ENCODE results near the gene ATPAF1. TPM values are rescaled to one million over a fixed set of nuclear protein-coding genes. Genes with fewer than 3 reads are reported as not detected.

Gene ATPAF1
- total and polyA plus RNA-seq, 2 donors from 2014 or later, result 36.4 to 127 TPM

DNA sequence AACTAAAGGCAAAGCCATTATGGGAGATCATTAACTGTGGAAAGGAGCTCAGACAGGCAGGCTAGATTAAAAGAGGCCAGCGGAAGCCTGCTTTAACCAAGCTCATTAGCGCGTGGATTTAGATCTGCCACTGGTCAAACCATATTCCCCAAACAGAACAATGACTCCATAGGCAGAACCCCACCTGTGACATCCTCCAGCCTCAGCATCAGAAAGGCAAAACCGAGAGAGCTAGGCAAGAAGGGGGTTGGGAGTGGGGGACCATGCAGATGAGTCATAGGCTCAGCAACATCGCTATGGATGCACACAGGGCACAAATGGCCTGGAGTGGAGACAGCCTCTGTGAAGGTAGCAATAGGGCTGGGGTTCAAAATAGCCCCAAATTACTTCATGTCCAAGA lies 84.7 kb downstream of the ATPAF1 start:
- Histone ChIP-seq H3K9me3 (ENCODE audit: control insufficient read depth in 2 of 3, insufficient read depth in 1 of 3, low read length in 3 of 3) (no peaks in the 10 kb centered on the region), H3K4me1 (ENCODE audit: control insufficient read depth in 2 of 3, insufficient read depth in 2 of 3, low read depth in 1 of 3, low read length in 3 of 3) (no peaks in the 10 kb centered on the region), H3K4me3 (ENCODE audit: low read length in 3 of 3) (no peak overlapping the region), H3K9ac (ENCODE audit: low read length in 3 of 3) (no peak overlapping the region), H3K36me3 (ENCODE audit: control insufficient read depth in 2 of 3, insufficient read depth in 3 of 3, low read length in 3 of 3) (peaks cover 0 to 36% (median 23%) of the 10 kb centered on the region in 3 donors), H3K27me3 (ENCODE audit: control insufficient read depth, insufficient read depth, low read length) (no peaks in the 10 kb centered on the region), H3K27ac (ENCODE audit: low read depth in 2 of 2, low read length in 2 of 2) (no peak overlapping the region)
- no peak for DNase-seq
- FAIRE-seq, result no peak
- TF ChIP-seq, protein P1, sequence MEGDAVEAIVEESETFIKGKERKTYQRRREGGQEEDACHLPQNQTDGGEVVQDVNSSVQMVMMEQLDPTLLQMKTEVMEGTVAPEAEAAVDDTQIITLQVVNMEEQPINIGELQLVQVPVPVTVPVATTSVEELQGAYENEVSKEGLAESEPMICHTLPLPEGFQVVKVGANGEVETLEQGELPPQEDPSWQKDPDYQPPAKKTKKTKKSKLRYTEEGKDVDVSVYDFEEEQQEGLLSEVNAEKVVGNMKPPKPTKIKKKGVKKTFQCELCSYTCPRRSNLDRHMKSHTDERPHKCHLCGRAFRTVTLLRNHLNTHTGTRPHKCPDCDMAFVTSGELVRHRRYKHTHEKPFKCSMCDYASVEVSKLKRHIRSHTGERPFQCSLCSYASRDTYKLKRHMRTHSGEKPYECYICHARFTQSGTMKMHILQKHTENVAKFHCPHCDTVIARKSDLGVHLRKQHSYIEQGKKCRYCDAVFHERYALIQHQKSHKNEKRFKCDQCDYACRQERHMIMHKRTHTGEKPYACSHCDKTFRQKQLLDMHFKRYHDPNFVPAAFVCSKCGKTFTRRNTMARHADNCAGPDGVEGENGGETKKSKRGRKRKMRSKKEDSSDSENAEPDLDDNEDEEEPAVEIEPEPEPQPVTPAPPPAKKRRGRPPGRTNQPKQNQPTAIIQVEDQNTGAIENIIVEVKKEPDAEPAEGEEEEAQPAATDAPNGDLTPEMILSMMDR (IDR thresholded peaks at IDR 0.05; ENCODE audit: borderline replicate concordance, extremely low read depth, insufficient read depth), result no peak
- intact Hi-C loops (cut with DNase I), result no loop called here

DNA sequence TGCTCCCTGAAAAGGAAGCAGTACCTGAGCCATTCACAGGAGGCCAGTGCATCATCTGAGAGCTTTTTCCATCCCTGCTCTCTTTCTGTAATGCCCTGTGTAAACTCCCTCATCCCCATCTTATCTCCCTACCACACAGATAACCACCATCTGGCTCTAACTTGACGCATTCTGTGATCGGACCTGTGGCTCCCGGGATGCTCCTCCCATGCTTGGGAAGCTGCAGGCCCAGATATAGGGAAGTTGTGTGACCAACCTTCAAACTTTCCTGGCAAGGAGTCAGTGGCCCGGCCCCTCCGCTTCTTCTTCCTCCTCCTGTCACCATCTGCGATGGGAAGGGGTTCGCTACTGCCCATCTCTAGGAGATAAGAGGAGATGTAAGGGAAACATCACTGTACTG lies 85.2 kb downstream of the ATPAF1 start:
- DNase-seq (no peak), FAIRE-seq (no peak)
- H3K36me3 ChIP-seq (ENCODE audit: control insufficient read depth in 2 of 3, insufficient read depth in 3 of 3, low read length in 3 of 3), result peaks cover 0 to 36% (median 23%) of the 10 kb centered on the region in 3 donors
- no peak overlapping the region for H3K9ac ChIP-seq (ENCODE audit: low read length in 3 of 3)
- no peak overlapping the region for H3K27ac ChIP-seq (ENCODE audit: low read depth in 2 of 2, low read length in 2 of 2)
- no peaks in the 10 kb centered on the region for H3K27me3 ChIP-seq (ENCODE audit: control insufficient read depth, insufficient read depth, low read length)
- TF ChIP-seq, protein P1 (IDR thresholded peaks at IDR 0.05; ENCODE audit: borderline replicate concordance, extremely low read depth, insufficient read depth), result no peak
- no peaks in the 10 kb centered on the region for H3K4me1 ChIP-seq (ENCODE audit: control insufficient read depth in 2 of 3, insufficient read depth in 2 of 3, low read depth in 1 of 3, low read length in 3 of 3)
- no peaks in the 10 kb centered on the region for H3K9me3 ChIP-seq (ENCODE audit: control insufficient read depth in 2 of 3, insufficient read depth in 1 of 3, low read length in 3 of 3)
- intact Hi-C loops (cut with DNase I), result no loop called here
- H3K4me3 ChIP-seq (ENCODE audit: low read length in 3 of 3), result no peak overlapping the region

Other genes with a start within 250 kb of the ATPAF1 start
- not detected for gene DMBX1, start 178.5 kb downstream of the ATPAF1 start, total RNA-seq
- not detected for gene DMBX1, start 178.5 kb downstream of the ATPAF1 start, polyA plus RNA-seq (ENCODE audit: insufficient read depth, low read depth, low replicate concordance)
- not detected for gene KNCN, start 116.7 kb downstream of the ATPAF1 start, total RNA-seq
- not detected for gene KNCN, start 116.7 kb downstream of the ATPAF1 start, polyA plus RNA-seq (ENCODE audit: insufficient read depth, low read depth, low replicate concordance)
- gene MKNK1, start 64.1 kb downstream of the ATPAF1 start, total RNA-seq, result 49.7 TPM
- 17.5 TPM for gene MKNK1, start 64.1 kb downstream of the ATPAF1 start, polyA plus RNA-seq (ENCODE audit: insufficient read depth, low read depth, low replicate concordance)
- 14.9 TPM for gene MOB3C, start 51.6 kb downstream of the ATPAF1 start, total RNA-seq
- gene MOB3C, start 51.6 kb downstream of the ATPAF1 start, polyA plus RNA-seq (ENCODE audit: insufficient read depth, low read depth, low replicate concordance), result 12.4 TPM
- 0.35 TPM for gene TEX38, start 3.5 kb upstream of the ATPAF1 start, total RNA-seq
- not detected for gene TEX38, start 3.5 kb upstream of the ATPAF1 start, polyA plus RNA-seq (ENCODE audit: insufficient read depth, low read depth, low replicate concordance)
- 129 TPM for gene EFCAB14, start 50.8 kb upstream of the ATPAF1 start, total RNA-seq
- 48.1 TPM for gene EFCAB14, start 50.8 kb upstream of the ATPAF1 start, polyA plus RNA-seq (ENCODE audit: insufficient read depth, low read depth, low replicate concordance)
- 3.3 TPM for gene CYP4B1, start 130.7 kb upstream of the ATPAF1 start, total RNA-seq
- 4.8 TPM for gene CYP4B1, start 130.7 kb upstream of the ATPAF1 start, polyA plus RNA-seq (ENCODE audit: insufficient read depth, low read depth, low replicate concordance)

Measured in kidney (tissue), 14 donors.